RWPE1 (cell line): Measurements from ENCODE around the gene MRPS6.

Source experiments
- CTCF ChIA-PET: fragments of 350-600 bp; sonication (Branson Sonifier 250); formaldehyde crosslinking; extraction: SDS; loops from one replicate; lab custom pipeline; 2021; lab: Yijun Ruan, JAX
- POLR2A ChIA-PET: fragments of 400-600 bp; formaldehyde crosslinking; extraction: SDS; loops from one replicate; lab custom pipeline; 2020; ENCODE audit warnings: antibody characterized with exemption; ENCODE audit not compliant: low non-redundant PET; lab: Yijun Ruan, JAX
- DNase-seq: peaks from one replicate; pipeline ENCODE4 v3.0.0; 2012; ENCODE audit warnings: low spot score
- H3K27ac ChIP-seq: fragments of 450-650 bp; 2 replicates; pipeline ENCODE4 v1.5.1; 2017
- CTCF ChIP-seq: fragments of 450-650 bp; conservative IDR thresholded peaks from 2 replicates; pipeline ENCODE4 v1.5.1; 2017; ENCODE audit warnings: low read depth, mild to moderate bottlenecking

The MRPS6 gene

GRCh38 chr21:34186109-34186719 is 112.8 kb downstream of the MRPS6 start:
- H3K27ac ChIP-seq: no peak overlapping the region
- TF ChIP-seq CTCF: no peak
- POLR2A ChIA-PET: no interaction called here
- DNase-seq: no peak
- CTCF ChIA-PET: no interaction called here

DNA sequence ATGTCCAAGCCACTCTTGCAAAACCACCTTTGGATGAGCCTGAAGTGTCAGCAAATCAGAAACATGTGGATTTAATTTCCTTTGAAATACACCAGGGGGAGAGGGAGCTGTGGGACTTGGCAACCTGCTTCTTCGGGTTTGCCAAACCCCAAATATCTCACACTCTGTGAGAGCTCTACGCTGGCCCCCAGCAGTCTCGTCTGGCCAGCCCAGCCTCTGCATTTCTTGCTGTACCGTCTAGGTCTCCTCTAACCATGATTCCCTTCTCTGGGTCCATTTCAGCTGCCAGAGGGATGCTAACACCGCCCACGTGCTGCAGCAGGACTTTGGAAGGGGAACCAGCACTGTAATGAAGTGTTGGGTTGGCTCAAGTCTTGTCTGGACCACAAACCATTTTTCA is 114.6 kb downstream of the MRPS6 start:
- CTCF ChIA-PET: interaction anchor here (0.6 kb wide), 1 partner anchor 547 kb away, joined by 3 read pairs; no protein-coding TSS in a partner anchor
- no peak for DNase-seq

DNA sequence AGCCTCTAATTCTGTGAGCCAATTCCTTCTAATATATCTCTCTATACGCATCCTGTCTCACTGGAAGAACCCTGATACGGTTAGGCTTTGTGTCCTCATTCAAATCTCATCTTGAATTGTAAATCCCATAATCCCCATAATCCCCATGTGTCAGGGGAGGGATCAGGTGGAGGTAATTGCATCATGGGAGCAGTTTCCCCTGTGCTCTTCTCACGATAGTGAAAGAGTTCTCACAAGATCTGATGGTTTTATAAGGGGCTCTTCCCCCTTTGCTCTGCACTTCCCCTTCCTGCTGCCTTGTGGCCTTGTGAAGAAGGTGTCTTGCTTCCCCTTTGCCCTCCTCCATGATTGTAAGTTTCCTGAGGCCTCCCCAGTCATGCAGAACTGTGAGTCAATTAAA is 116.1 kb downstream of the MRPS6 start:
- H3K27ac ChIP-seq: no peak overlapping the region
- ChIA-PET POLR2A (no interaction called here), CTCF (no interaction called here)
- TF ChIP-seq CTCF: no peak
- DNase-seq: no peak

More for the DNA sequence above, 114.6 kb downstream of the MRPS6 start:
- POLR2A ChIA-PET: no interaction called here
- no peak overlapping the region for H3K27ac ChIP-seq
- no peak for TF ChIP-seq CTCF

GRCh38 chr21:34190576-34191321 is 117.4 kb downstream of the MRPS6 start:
- no peak for DNase-seq
- no peak overlapping the region for H3K27ac ChIP-seq
- no peak for TF ChIP-seq CTCF
- POLR2A ChIA-PET: no interaction called here
- CTCF ChIA-PET: interaction anchor here (1.8 kb wide), 1 partner anchor 11 kb away, joined by 8 read pairs; no protein-coding TSS in a partner anchor

DNA sequence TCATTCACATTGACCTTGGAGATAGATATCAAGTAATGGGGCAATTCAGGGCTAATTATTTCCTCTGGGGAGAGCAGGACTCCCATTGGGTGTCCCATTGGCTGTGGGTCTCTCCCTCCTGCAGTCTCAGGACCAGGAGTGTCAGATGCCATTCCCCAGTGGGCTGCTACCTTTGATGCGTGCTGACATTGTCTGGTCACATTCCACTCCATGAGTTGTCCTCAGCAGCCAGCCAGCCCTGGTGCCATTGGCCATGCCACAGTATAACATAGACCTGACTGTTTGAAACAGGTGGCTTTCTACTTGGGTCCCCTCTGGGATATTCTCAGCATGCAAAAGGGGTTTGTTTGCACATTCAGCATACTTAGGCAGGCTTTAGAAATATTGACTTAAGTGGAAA is 118.5 kb downstream of the MRPS6 start:
- no peak overlapping the region for H3K27ac ChIP-seq
- DNase-seq: no peak
- no peak for TF ChIP-seq CTCF
- ChIA-PET CTCF (interaction anchor here (1.8 kb wide), 1 partner anchor 10 kb away, joined by 8 read pairs; no protein-coding TSS in a partner anchor), POLR2A (no interaction called here)
